Forelimb muscle (tissue), 1 donor: ENCODE data around the gene HIVEP3. TPM values are rescaled to one million over a fixed set of nuclear protein-coding genes. Genes with fewer than 3 reads are reported as not detected.

Source experiments
- DNase-seq: peaks from one replicate; pipeline ENCODE4 v3.0.0-alpha.2; 2013; ENCODE audit warnings: low read depth
- polyA plus RNA-seq: library from polyadenylated mRNA; unstranded; fragments of 120-200 nt; gene quantifications from one replicate; pipeline ENCODE4 v1.2.1, GENCODE V29; 2013; ENCODE audit not compliant: insufficient read length

Gene HIVEP3
- polyA plus RNA-seq, 1 donor: 2.1 TPM

- no peak for DNase-seq
Measured at GRCh38 chr1:41665962-41666917, 252.5 kb downstream of the HIVEP3 start.

GRCh38 chr1:41664861-41665640, 253.7 kb downstream of the HIVEP3 start:
- DNase-seq: no peak

- no peak for DNase-seq
Measured at GRCh38 chr1:41663671-41664400, 254.9 kb downstream of the HIVEP3 start.

GRCh38 chr1:41662765-41663437, 255.8 kb downstream of the HIVEP3 start:
- DNase-seq: no peak

- no peak for DNase-seq
Measured at GRCh38 chr1:41662061-41662764, 256.5 kb downstream of the HIVEP3 start.

GRCh38 chr1:41661428-41662060, 257.2 kb downstream of the HIVEP3 start:
- no peak for DNase-seq

GRCh38 chr1:41660570-41661427, 257.9 kb downstream of the HIVEP3 start:
- no peak for DNase-seq

GRCh38 chr1:41659903-41660302, 258.8 kb downstream of the HIVEP3 start:
- no peak for DNase-seq

GRCh38 chr1:41659159-41659495, 259.6 kb downstream of the HIVEP3 start:
- DNase-seq: no peak

GRCh38 chr1:41658431-41659158, 260.1 kb downstream of the HIVEP3 start:
- DNase-seq: no peak

- no peak for DNase-seq
Measured at GRCh38 chr1:41657679-41658295, 260.9 kb downstream of the HIVEP3 start.

- DNase-seq: no peak
Measured at GRCh38 chr1:41656825-41657500, 261.8 kb downstream of the HIVEP3 start.

- no peak for DNase-seq
Measured at GRCh38 chr1:41656068-41656467, 262.7 kb downstream of the HIVEP3 start.

- no peak for DNase-seq
Measured at GRCh38 chr1:41655632-41656031, 263.1 kb downstream of the HIVEP3 start.

GRCh38 chr1:41653574-41653973, 265.1 kb downstream of the HIVEP3 start:
- no peak for DNase-seq

GRCh38 chr1:41652384-41653265, 266.1 kb downstream of the HIVEP3 start:
- no peak for DNase-seq
